KMS-11 (cell line): Measurements from ENCODE around the gene RAD51B.

Experiments
- H2AFZ ChIP-seq: fragments of 200-600 bp; sonication (generic); 2 replicates; pipeline ENCODE4 v1.6.1; 2016; ENCODE audit warnings: antibody characterized with exemption, mixed run types, low read depth
- H3K27ac ChIP-seq: fragments of 200-600 bp; sonication (generic); 2 replicates; pipeline ENCODE4 v1.6.1; 2016; ENCODE audit warnings: mild to moderate bottlenecking, mixed run types
- H3K27me3 ChIP-seq: fragments of 200-600 bp; sonication (generic); 2 replicates; pipeline ENCODE4 v1.6.1; 2017; ENCODE audit warnings: mild to moderate bottlenecking, low read depth, mixed run types, moderate library complexity; ENCODE audit not compliant: insufficient read depth
- H3K36me3 ChIP-seq: fragments of 200-600 bp; sonication (generic); 2 replicates; pipeline ENCODE4 v1.6.1; 2017; ENCODE audit warnings: mild to moderate bottlenecking, mixed run types; ENCODE audit not compliant: insufficient read depth
- H3K4me1 ChIP-seq: fragments of 200-600 bp; sonication (generic); 2 replicates; pipeline ENCODE4 v1.6.1; 2016; ENCODE audit warnings: mild to moderate bottlenecking, low read depth, mixed run types; ENCODE audit not compliant: poor library complexity, severe bottlenecking
- H3K4me2 ChIP-seq: fragments of 200-600 bp; sonication (generic); 2 replicates; pipeline ENCODE4 v1.7.0; 2016; ENCODE audit warnings: mild to moderate bottlenecking, mixed run types
- H3K4me3 ChIP-seq: fragments of 200-600 bp; sonication (generic); IDR thresholded peaks from 2 replicates; pipeline ENCODE4 v1.6.1; 2017; ENCODE audit warnings: low read depth, low read length, mixed read lengths; ENCODE audit not compliant: insufficient read depth
- H3K79me2 ChIP-seq: fragments of 200-600 bp; sonication (generic); 2 replicates; pipeline ENCODE4 v1.6.1; 2016; ENCODE audit warnings: low read depth, mixed run types; ENCODE audit not compliant: insufficient read depth
- H3K9ac ChIP-seq: fragments of 200-600 bp; sonication (generic); 2 replicates; pipeline ENCODE4 v1.6.1; 2016; ENCODE audit warnings: mild to moderate bottlenecking, mixed run types
- H4K20me1 ChIP-seq: fragments of 200-600 bp; sonication (generic); 2 replicates; pipeline ENCODE4 v1.6.1; 2016; ENCODE audit warnings: mild to moderate bottlenecking, mixed run types; ENCODE audit not compliant: insufficient read depth
- CTCF ChIP-seq: fragments of 200-600 bp; sonication (generic); conservative IDR thresholded peaks from 2 replicates; pipeline ENCODE4 v1.6.1; 2017; ENCODE audit warnings: low read depth, mild to moderate bottlenecking, antibody characterized with exemption, low read length, moderate library complexity, mixed read lengths

RAD51B gene

GRCh38 chr14:68634874-68635595 lies 815.5 kb downstream of the RAD51B start:
- Histone ChIP-seq H3K27ac (no peak overlapping the region), H3K4me2 (no peak overlapping the region), H3K79me2 (no peaks in the 10 kb centered on the region), H2AFZ (no peak overlapping the region), H4K20me1 (no peaks in the 10 kb centered on the region), H3K9ac (no peak overlapping the region), H3K4me1 (no peaks in the 10 kb centered on the region), H3K27me3 (no peaks in the 10 kb centered on the region), H3K36me3 (no peaks in the 10 kb centered on the region), H3K4me3 (no peak overlapping the region)
- no peak for TF ChIP-seq CTCF

- no peak for TF ChIP-seq CTCF
- H3K79me2 ChIP-seq = no peaks in the 10 kb centered on the region
- H2AFZ ChIP-seq = no peak overlapping the region
- H3K9ac ChIP-seq = no peak overlapping the region
- H3K36me3 ChIP-seq = no peaks in the 10 kb centered on the region
- H3K4me3 ChIP-seq = no peak overlapping the region
- no peaks in the 10 kb centered on the region for H3K4me1 ChIP-seq
- H3K4me2 ChIP-seq = no peak overlapping the region
- no peaks in the 10 kb centered on the region for H3K27me3 ChIP-seq
- no peaks in the 10 kb centered on the region for H4K20me1 ChIP-seq
- H3K27ac ChIP-seq = no peak overlapping the region
Observed at GRCh38 chr14:68636597-68636996, 817.0 kb downstream of the RAD51B start.

- no peak for TF ChIP-seq CTCF
- Histone ChIP-seq H3K27ac (no peak overlapping the region), H3K27me3 (no peaks in the 10 kb centered on the region), H3K4me2 (no peak overlapping the region), H4K20me1 (no peaks in the 10 kb centered on the region), H3K4me3 (no peak overlapping the region), H2AFZ (no peak overlapping the region), H3K4me1 (no peaks in the 10 kb centered on the region), H3K79me2 (no peaks in the 10 kb centered on the region), H3K9ac (no peak overlapping the region), H3K36me3 (no peaks in the 10 kb centered on the region)
Observed at GRCh38 chr14:68637106-68638021, 817.8 kb downstream of the RAD51B start.

- Histone ChIP-seq H3K4me2 (no peak overlapping the region), H3K4me1 (no peaks in the 10 kb centered on the region), H3K9ac (no peak overlapping the region), H3K36me3 (no peaks in the 10 kb centered on the region), H2AFZ (no peak overlapping the region), H4K20me1 (no peaks in the 10 kb centered on the region), H3K27me3 (no peaks in the 10 kb centered on the region), H3K27ac (no peak overlapping the region), H3K79me2 (no peaks in the 10 kb centered on the region), H3K4me3 (no peak overlapping the region)
- no peak for TF ChIP-seq CTCF
Observed at GRCh38 chr14:68638141-68638999, 818.8 kb downstream of the RAD51B start.
